ENCODE results near the gene BAIAP3.

BAIAP3 gene

GRCh38 chr16:1336619-1337018, 3.2 kb downstream of the BAIAP3 start:
- Histone ChIP-seq H3K36me3 (ENCODE audit: insufficient read depth, insufficient read length, low read length) (no peaks in the 10 kb centered on the region), H3K4me3 (ENCODE audit: insufficient read length, low read depth) (no peak overlapping the region), H3K9ac (ENCODE audit: insufficient read length, low read depth) (no peak overlapping the region), H3K9me3 (ENCODE audit: insufficient read depth, low read length) (no peaks in the 10 kb centered on the region), H3K4me1 (ENCODE audit: insufficient read depth, insufficient read length) (peaks cover 24% of the 10 kb centered on the region), H3K27me3 (ENCODE audit: insufficient read depth, insufficient read length) (peaks cover 54% of the 10 kb centered on the region)
- TF ChIP-seq SUZ12 (IDR thresholded peaks at IDR 0.05; ENCODE audit: extremely low read depth, insufficient read depth, insufficient read length): no peak
- no peak for TF ChIP-seq ZNF274 (IDR thresholded peaks at IDR 0.05; ENCODE audit: low read depth, low read length)
- no peak for TF ChIP-seq YY1 (IDR thresholded peaks at IDR 0.05; ENCODE audit: insufficient read depth, insufficient read length)
- no peak for DNase-seq (ENCODE audit: low read depth, low spot score)

- TF ChIP-seq ZNF274 (IDR thresholded peaks at IDR 0.05; ENCODE audit: low read depth, low read length) (no peak), SUZ12 (IDR thresholded peaks at IDR 0.05; ENCODE audit: extremely low read depth, insufficient read depth, insufficient read length) (no peak), YY1 (IDR thresholded peaks at IDR 0.05; ENCODE audit: insufficient read depth, insufficient read length) (no peak)
- no peak for DNase-seq (ENCODE audit: low read depth, low spot score)
- Histone ChIP-seq H3K4me1 (ENCODE audit: insufficient read depth, insufficient read length) (peaks cover 22% of the 10 kb centered on the region), H3K9me3 (ENCODE audit: insufficient read depth, low read length) (no peaks in the 10 kb centered on the region), H3K4me3 (ENCODE audit: insufficient read length, low read depth) (no peak overlapping the region), H3K36me3 (ENCODE audit: insufficient read depth, insufficient read length, low read length) (no peaks in the 10 kb centered on the region), H3K27me3 (ENCODE audit: insufficient read depth, insufficient read length) (peaks cover 54% of the 10 kb centered on the region), H3K9ac (ENCODE audit: insufficient read length, low read depth) (no peak overlapping the region)
Measured at GRCh38 chr16:1337486-1337885, 4.0 kb downstream of the BAIAP3 start.

GRCh38 chr16:1338119-1338730, 4.8 kb downstream of the BAIAP3 start:
- Histone ChIP-seq H3K9ac (ENCODE audit: insufficient read length, low read depth) (no peak overlapping the region), H3K36me3 (ENCODE audit: insufficient read depth, insufficient read length, low read length) (no peaks in the 10 kb centered on the region), H3K27me3 (ENCODE audit: insufficient read depth, insufficient read length) (peaks cover 47% of the 10 kb centered on the region), H3K9me3 (ENCODE audit: insufficient read depth, low read length) (no peaks in the 10 kb centered on the region), H3K4me3 (ENCODE audit: insufficient read length, low read depth) (no peak overlapping the region), H3K4me1 (ENCODE audit: insufficient read depth, insufficient read length) (peaks cover 23% of the 10 kb centered on the region)
- no peak for TF ChIP-seq YY1 (IDR thresholded peaks at IDR 0.05; ENCODE audit: insufficient read depth, insufficient read length)
- no peak for TF ChIP-seq SUZ12 (IDR thresholded peaks at IDR 0.05; ENCODE audit: extremely low read depth, insufficient read depth, insufficient read length)
- TF ChIP-seq ZNF274 (IDR thresholded peaks at IDR 0.05; ENCODE audit: low read depth, low read length): no peak
- no peak for DNase-seq (ENCODE audit: low read depth, low spot score)

GRCh38 chr16:1338855-1339675, 5.6 kb downstream of the BAIAP3 start:
- Histone ChIP-seq H3K4me3 (ENCODE audit: insufficient read length, low read depth) (no peak overlapping the region), H3K27me3 (ENCODE audit: insufficient read depth, insufficient read length) (peaks cover 40% of the 10 kb centered on the region), H3K4me1 (ENCODE audit: insufficient read depth, insufficient read length) (peaks cover 23% of the 10 kb centered on the region), H3K9me3 (ENCODE audit: insufficient read depth, low read length) (no peaks in the 10 kb centered on the region), H3K36me3 (ENCODE audit: insufficient read depth, insufficient read length, low read length) (no peaks in the 10 kb centered on the region), H3K9ac (ENCODE audit: insufficient read length, low read depth) (no peak overlapping the region)
- no peak for DNase-seq (ENCODE audit: low read depth, low spot score)
- TF ChIP-seq ZNF274 (IDR thresholded peaks at IDR 0.05; ENCODE audit: low read depth, low read length) (no peak), SUZ12 (IDR thresholded peaks at IDR 0.05; ENCODE audit: extremely low read depth, insufficient read depth, insufficient read length) (no peak), YY1 (IDR thresholded peaks at IDR 0.05; ENCODE audit: insufficient read depth, insufficient read length) (no peak)

GRCh38 chr16:1340730-1341494, 7.5 kb downstream of the BAIAP3 start:
- Histone ChIP-seq H3K36me3 (ENCODE audit: insufficient read depth, insufficient read length, low read length) (no peaks in the 10 kb centered on the region), H3K27me3 (ENCODE audit: insufficient read depth, insufficient read length) (peaks cover 22% of the 10 kb centered on the region)
- DNase-seq (ENCODE audit: low read depth, low spot score): no peak

GRCh38 chr16:1341495-1342420, 8.3 kb downstream of the BAIAP3 start:
- DNase-seq (ENCODE audit: low read depth, low spot score): no peak
- Histone ChIP-seq H3K9ac (ENCODE audit: insufficient read length, low read depth) (peak overlapping the region; percentile 11), H3K4me3 (ENCODE audit: insufficient read length, low read depth) (no peak overlapping the region), H3K4me1 (ENCODE audit: insufficient read depth, insufficient read length) (peaks cover 16% of the 10 kb centered on the region), H3K27me3 (ENCODE audit: insufficient read depth, insufficient read length) (peaks cover 13% of the 10 kb centered on the region), H3K9me3 (ENCODE audit: insufficient read depth, low read length) (no peaks in the 10 kb centered on the region), H3K36me3 (ENCODE audit: insufficient read depth, insufficient read length, low read length) (peaks cover under 1% of the 10 kb centered on the region)
- TF ChIP-seq SUZ12 (IDR thresholded peaks at IDR 0.05; ENCODE audit: extremely low read depth, insufficient read depth, insufficient read length) (no peak), YY1 (IDR thresholded peaks at IDR 0.05; ENCODE audit: insufficient read depth, insufficient read length) (no peak)

More at GRCh38 chr16:1340730-1341494, 7.5 kb downstream of the BAIAP3 start:
- TF ChIP-seq YY1 (IDR thresholded peaks at IDR 0.05; ENCODE audit: insufficient read depth, insufficient read length) (no peak), ZNF274 (IDR thresholded peaks at IDR 0.05; ENCODE audit: low read depth, low read length) (no peak), SUZ12 (IDR thresholded peaks at IDR 0.05; ENCODE audit: extremely low read depth, insufficient read depth, insufficient read length) (no peak)
- Histone ChIP-seq H3K9ac (ENCODE audit: insufficient read length, low read depth) (no peak overlapping the region), H3K4me3 (ENCODE audit: insufficient read length, low read depth) (no peak overlapping the region), H3K4me1 (ENCODE audit: insufficient read depth, insufficient read length) (peaks cover 17% of the 10 kb centered on the region), H3K9me3 (ENCODE audit: insufficient read depth, low read length) (no peaks in the 10 kb centered on the region)
